Loucy (cell line): ENCODE measurements around the gene FASTKD3.

ENCODE experiments used
- H2AFZ ChIP-seq: fragments of 200-600 bp; sonication (generic); 2 replicates; pipeline ENCODE4 v1.6.0; 2016; ENCODE audit warnings: antibody characterized with exemption, mild to moderate bottlenecking, low read length, moderate library complexity
- H3F3A ChIP-seq: fragments of 200-600 bp; 2 replicates; pipeline ENCODE4 v1.6.0; 2016; ENCODE audit warnings: antibody characterized with exemption, low read depth, mild to moderate bottlenecking
- H3K27me3 ChIP-seq: fragments of 200-600 bp; sonication (generic); 2 replicates; pipeline ENCODE4 v1.6.1; 2014; ENCODE audit warnings: low read length, mild to moderate bottlenecking; ENCODE audit not compliant: insufficient read depth, poor library complexity, severe bottlenecking
- H3K36me3 ChIP-seq: fragments of 200-600 bp; sonication (generic); 2 replicates; pipeline ENCODE4 v1.6.1; 2016; ENCODE audit warnings: low read length; ENCODE audit not compliant: insufficient read depth
- H3K4me1 ChIP-seq: fragments of 200-600 bp; sonication (generic); 2 replicates; pipeline ENCODE4 v1.5.1; 2014; ENCODE audit warnings: low read length, mild to moderate bottlenecking; ENCODE audit not compliant: insufficient read depth, poor library complexity, severe bottlenecking
- H3K4me2 ChIP-seq: fragments of 200-600 bp; sonication (generic); 2 replicates; pipeline ENCODE4 v1.6.0; 2014; ENCODE audit warnings: antibody characterized with exemption, low read length, low read depth, mild to moderate bottlenecking; ENCODE audit not compliant: poor library complexity, severe bottlenecking
- H3K4me3 ChIP-seq: fragments of 200-600 bp; sonication (generic); 2 replicates; pipeline ENCODE4 v1.5.1; 2014; ENCODE audit warnings: low read length, mild to moderate bottlenecking, mixed read lengths; ENCODE audit not compliant: poor library complexity, severe bottlenecking
- H3K79me2 ChIP-seq: fragments of 200-600 bp; sonication (generic); 2 replicates; pipeline ENCODE4 v1.6.1; 2014; ENCODE audit warnings: low read length; ENCODE audit not compliant: insufficient read depth
- H3K9ac ChIP-seq: fragments of 200-600 bp; sonication (generic); 2 replicates; pipeline ENCODE4 v1.6.0; 2014; ENCODE audit warnings: mild to moderate bottlenecking, low read depth, low read length, moderate library complexity; ENCODE audit not compliant: poor library complexity, severe bottlenecking
- H3K9me2 ChIP-seq: fragments of 200-600 bp; sonication (generic); replicated peaks from 2 replicates; pipeline ENCODE4 v1.6.1; 2016; ENCODE audit warnings: low read depth, low read length, mixed read lengths
- H3K9me3 ChIP-seq: fragments of 200-600 bp; sonication (generic); 2 replicates; pipeline ENCODE4 v1.6.1; 2014; ENCODE audit warnings: mild to moderate bottlenecking, antibody characterized with exemption, low read length, low read depth; ENCODE audit not compliant: insufficient read depth
- H4K20me1 ChIP-seq: fragments of 200-600 bp; sonication (generic); 2 replicates; pipeline ENCODE4 v1.6.0; 2014; ENCODE audit warnings: antibody characterized with exemption, low read length, mild to moderate bottlenecking; ENCODE audit not compliant: insufficient read depth, poor library complexity, severe bottlenecking
- EZH2phosphoT487 ChIP-seq: fragments of 200-600 bp; IDR thresholded peaks from 2 replicates; pipeline ENCODE4 v1.6.1; 2018; ENCODE audit warnings: antibody characterized with exemption, mild to moderate bottlenecking, moderate library complexity, borderline replicate concordance
- TF ChIP-seq, protein P1 (sequence below): fragments of 200-600 bp; sonication (generic); conservative IDR thresholded peaks from 2 replicates; pipeline ENCODE4 v1.5.1; 2014; ENCODE audit warnings: mild to moderate bottlenecking, antibody characterized with exemption, low read length

Gene FASTKD3

DNA sequence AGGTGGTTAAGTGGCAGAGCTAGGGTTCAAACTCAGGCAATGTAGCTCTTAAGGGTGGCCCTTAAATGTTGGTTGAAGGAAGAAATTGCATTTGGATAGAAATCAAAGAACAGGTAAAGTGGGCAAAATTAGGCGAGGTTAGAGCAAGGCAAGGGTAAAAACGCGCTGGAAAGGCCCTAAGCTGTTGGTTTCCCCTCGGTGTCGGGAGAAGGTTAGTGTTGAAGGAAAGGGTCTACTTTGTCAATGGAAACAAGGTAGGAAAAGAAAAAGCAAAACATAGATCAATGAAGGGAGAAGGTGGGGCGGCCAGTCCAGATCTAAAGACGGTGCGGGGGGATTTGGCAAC is 431 bp downstream of the FASTKD3 start:
- peaks cover 68% of the 10 kb centered on the region for H3K79me2 ChIP-seq
- H3K36me3 ChIP-seq, result no peaks in the 10 kb centered on the region
- no peaks in the 10 kb centered on the region for H3K9me2 ChIP-seq
- peaks cover 42% of the 10 kb centered on the region for H4K20me1 ChIP-seq
- H3K27me3 ChIP-seq, result peaks cover 4% of the 10 kb centered on the region
- no peaks in the 10 kb centered on the region for H3K9me3 ChIP-seq
- H3F3A ChIP-seq, result no peaks in the 10 kb centered on the region
- TF ChIP-seq, protein P1, sequence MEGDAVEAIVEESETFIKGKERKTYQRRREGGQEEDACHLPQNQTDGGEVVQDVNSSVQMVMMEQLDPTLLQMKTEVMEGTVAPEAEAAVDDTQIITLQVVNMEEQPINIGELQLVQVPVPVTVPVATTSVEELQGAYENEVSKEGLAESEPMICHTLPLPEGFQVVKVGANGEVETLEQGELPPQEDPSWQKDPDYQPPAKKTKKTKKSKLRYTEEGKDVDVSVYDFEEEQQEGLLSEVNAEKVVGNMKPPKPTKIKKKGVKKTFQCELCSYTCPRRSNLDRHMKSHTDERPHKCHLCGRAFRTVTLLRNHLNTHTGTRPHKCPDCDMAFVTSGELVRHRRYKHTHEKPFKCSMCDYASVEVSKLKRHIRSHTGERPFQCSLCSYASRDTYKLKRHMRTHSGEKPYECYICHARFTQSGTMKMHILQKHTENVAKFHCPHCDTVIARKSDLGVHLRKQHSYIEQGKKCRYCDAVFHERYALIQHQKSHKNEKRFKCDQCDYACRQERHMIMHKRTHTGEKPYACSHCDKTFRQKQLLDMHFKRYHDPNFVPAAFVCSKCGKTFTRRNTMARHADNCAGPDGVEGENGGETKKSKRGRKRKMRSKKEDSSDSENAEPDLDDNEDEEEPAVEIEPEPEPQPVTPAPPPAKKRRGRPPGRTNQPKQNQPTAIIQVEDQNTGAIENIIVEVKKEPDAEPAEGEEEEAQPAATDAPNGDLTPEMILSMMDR, result no peak
- TF ChIP-seq EZH2phosphoT487, result no peak
- peak overlapping the region; percentile 87 for H3K9ac ChIP-seq
- peak overlapping the region; percentile 83 for H2AFZ ChIP-seq
- peaks cover 63% of the 10 kb centered on the region for H3K4me1 ChIP-seq
- peak overlapping the region; percentile 97 for H3K4me3 ChIP-seq
- H3K4me2 ChIP-seq, result peak overlapping the region; percentile 93

DNA sequence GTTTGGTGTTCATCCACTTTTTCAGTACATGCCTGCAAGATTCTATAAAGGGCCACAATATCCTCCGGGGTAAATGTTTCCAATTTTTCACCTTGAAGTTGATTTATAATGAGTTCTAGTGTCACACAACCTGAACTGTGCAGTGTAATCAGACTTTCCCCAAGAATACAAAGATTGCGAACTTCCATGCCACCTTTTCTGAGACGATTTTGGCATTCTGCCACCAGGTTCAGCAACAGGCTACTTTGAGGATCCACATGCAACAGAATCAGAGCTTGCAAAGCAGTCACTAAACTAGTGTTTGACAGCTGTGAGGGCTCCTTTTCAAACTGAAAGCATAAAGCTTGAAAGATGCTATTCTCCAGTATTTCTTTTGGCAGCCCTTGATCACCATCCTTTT is 1.6 kb downstream of the FASTKD3 start:
- no peaks in the 10 kb centered on the region for H3K9me3 ChIP-seq
- H3K4me3 ChIP-seq, result peak overlapping the region; percentile 97
- H3K79me2 ChIP-seq, result peaks cover 57% of the 10 kb centered on the region
- H3K4me2 ChIP-seq, result peak overlapping the region; percentile 93
- peaks cover 4% of the 10 kb centered on the region for H3K27me3 ChIP-seq
- peak overlapping the region; percentile 87 for H3K9ac ChIP-seq
- peaks cover 31% of the 10 kb centered on the region for H4K20me1 ChIP-seq
- TF ChIP-seq EZH2phosphoT487, result no peak
- TF ChIP-seq, protein P1, result no peak
- H3K9me2 ChIP-seq, result no peaks in the 10 kb centered on the region
- H3F3A ChIP-seq, result no peaks in the 10 kb centered on the region
- no peaks in the 10 kb centered on the region for H3K36me3 ChIP-seq
- no peak overlapping the region for H2AFZ ChIP-seq
- peaks cover 52% of the 10 kb centered on the region for H3K4me1 ChIP-seq

DNA sequence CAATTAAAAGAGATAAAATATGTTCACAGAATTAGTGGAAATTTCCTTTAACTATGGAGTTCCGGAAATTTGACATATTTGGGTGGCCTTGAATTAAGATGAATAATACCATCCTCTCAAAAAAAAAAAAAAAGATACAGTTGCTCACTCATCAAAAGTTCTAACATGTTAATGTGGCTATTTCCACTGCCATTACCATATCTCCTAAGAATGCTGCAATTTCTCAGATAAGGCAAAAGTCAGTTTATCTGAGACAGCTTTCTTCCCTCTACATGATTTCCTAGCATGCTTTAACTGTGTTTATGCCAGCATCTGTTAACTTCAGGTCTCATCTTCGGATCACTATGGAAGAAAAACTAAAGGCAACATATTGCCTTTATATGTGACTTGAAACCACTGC is 2.6 kb downstream of the FASTKD3 start:
- no peaks in the 10 kb centered on the region for H3K9me3 ChIP-seq
- no peaks in the 10 kb centered on the region for H3F3A ChIP-seq
- H3K9me2 ChIP-seq, result no peaks in the 10 kb centered on the region
- H3K36me3 ChIP-seq, result peaks cover 4% of the 10 kb centered on the region; the same call in 1 of the 2 replicates
- peaks cover 46% of the 10 kb centered on the region for H3K79me2 ChIP-seq
- peaks cover 41% of the 10 kb centered on the region for H3K4me1 ChIP-seq
- H3K9ac ChIP-seq, result peak overlapping the region; percentile 15
- H3K4me3 ChIP-seq, result no peak overlapping the region
- peaks cover 21% of the 10 kb centered on the region for H4K20me1 ChIP-seq
- no peak overlapping the region for H2AFZ ChIP-seq
- H3K27me3 ChIP-seq, result peaks cover 4% of the 10 kb centered on the region
- peak overlapping the region; percentile 43 for H3K4me2 ChIP-seq
- TF ChIP-seq, protein P1, result no peak
- no peak for TF ChIP-seq EZH2phosphoT487
